AG09309 (cell line): Measurements from ENCODE around the gene CHCHD5.
A peak's percentile ranks its signal among the peaks of the same experiment; 100 is the strongest.

Experiments
- DNase-seq: peaks from one replicate; pipeline ENCODE4 v3.0.0-alpha.2; 2010; ENCODE audit warnings: low read depth
- H3K4me3 ChIP-seq: 2 replicates; pipeline ENCODE4 v1.5.1; 2011; ENCODE audit warnings: mild to moderate bottlenecking, low read depth, low read length, moderate library complexity; ENCODE audit not compliant: control insufficient read depth
- TF ChIP-seq, protein P1 (sequence below): IDR thresholded peaks from 2 replicates; pipeline ENCODE4 v1.5.1; 2011; ENCODE audit warnings: mild to moderate bottlenecking, low read depth, low read length, inconsistent platforms; ENCODE audit not compliant: insufficient read depth, control insufficient read depth; ENCODE audit errors: missing control alignments

CHCHD5 gene

DNA sequence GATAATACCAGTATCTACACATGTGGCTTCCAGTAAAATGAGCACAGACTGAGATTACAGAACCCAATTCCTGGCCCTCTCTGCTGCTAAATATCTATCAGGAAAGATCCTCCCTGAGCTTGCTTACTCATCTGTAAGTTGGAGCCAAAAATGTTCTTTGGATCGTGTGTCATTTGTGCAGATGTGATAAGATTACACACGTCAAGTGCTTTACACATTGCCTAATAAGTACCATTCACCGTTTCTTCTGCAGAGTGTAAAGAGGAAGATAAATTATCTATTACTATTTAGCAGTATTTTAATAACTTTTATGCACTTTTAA lies 38.1 kb downstream of the CHCHD5 start:
- TF ChIP-seq, protein P1, sequence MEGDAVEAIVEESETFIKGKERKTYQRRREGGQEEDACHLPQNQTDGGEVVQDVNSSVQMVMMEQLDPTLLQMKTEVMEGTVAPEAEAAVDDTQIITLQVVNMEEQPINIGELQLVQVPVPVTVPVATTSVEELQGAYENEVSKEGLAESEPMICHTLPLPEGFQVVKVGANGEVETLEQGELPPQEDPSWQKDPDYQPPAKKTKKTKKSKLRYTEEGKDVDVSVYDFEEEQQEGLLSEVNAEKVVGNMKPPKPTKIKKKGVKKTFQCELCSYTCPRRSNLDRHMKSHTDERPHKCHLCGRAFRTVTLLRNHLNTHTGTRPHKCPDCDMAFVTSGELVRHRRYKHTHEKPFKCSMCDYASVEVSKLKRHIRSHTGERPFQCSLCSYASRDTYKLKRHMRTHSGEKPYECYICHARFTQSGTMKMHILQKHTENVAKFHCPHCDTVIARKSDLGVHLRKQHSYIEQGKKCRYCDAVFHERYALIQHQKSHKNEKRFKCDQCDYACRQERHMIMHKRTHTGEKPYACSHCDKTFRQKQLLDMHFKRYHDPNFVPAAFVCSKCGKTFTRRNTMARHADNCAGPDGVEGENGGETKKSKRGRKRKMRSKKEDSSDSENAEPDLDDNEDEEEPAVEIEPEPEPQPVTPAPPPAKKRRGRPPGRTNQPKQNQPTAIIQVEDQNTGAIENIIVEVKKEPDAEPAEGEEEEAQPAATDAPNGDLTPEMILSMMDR: no peak
- peak; percentile 92 for DNase-seq
- no peak overlapping the region for H3K4me3 ChIP-seq

DNA sequence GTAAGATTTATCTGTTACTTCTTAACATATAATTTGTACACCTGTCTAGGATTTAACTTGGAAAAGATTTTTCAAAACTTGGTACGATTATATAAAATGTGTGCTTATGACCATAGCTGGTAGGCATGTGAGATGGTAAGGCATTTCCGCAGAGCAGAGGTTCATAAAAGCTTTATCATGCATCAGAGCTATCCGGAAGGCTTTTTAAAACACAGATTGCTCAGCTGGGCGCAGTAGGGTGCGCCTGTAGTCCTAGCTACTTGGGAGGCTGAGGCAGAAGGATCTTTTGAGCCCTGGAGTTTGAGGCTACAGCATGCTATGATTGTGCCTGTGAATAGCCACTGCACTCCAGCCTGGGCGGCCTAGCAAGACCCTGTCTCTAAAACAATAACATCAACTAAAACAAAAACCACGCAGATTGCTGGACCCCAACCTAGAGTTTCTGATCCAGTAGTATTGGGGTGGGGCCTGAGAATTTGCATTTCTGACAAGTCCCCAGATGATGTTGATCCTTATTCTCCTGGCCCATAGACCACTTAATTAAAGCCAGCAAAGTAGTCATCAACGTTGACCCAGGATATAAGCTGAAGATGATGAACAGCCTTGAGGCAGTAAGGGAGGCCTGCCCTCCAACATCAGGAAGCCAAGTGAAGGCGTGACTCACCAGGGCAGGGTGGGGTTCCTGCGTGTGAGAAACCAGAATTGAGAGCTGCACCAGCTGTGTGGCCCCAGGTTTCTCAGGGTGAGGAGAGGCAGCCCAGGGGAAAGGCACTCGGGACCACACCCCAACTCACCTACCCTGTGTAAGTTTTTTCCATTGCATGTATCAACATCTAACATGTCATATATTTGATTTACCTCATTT lies 39.7 kb downstream of the CHCHD5 start:
- no peak overlapping the region for H3K4me3 ChIP-seq
- peak; percentile 43 for DNase-seq
- TF ChIP-seq, protein P1: no peak

DNA sequence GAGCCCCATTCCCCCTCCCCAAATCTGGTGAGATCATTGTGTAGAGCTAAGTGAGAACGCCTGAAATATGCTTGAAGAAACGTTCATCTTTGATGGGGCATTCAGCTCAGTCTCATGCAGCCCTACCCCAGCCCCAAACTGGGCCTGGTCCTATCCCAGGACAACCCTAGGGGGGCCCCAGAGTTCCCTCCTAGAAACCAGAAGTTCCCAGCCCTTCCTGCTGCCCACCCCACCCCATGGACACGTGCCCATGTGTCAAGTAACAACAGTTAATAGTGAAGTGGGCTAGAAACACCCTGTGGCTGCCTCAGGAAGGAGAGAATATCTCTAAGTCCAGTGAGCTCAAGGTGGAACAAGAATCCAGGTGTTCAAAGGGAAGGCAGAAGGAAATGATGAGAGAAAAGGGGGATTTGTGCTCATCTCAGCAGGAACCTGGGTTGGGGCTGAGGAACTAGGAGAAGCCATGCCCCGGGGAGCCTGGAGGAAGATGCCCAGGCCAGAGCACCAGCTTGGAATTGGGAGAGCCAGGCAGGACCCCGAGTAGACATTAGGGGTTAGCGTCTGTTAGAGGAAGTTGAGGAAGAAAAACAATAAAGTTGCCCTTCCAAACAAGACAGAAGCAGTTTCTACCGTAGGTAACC lies 41.2 kb downstream of the CHCHD5 start:
- no peak overlapping the region for H3K4me3 ChIP-seq
- no peak for DNase-seq
- TF ChIP-seq, protein P1: no peak

DNA sequence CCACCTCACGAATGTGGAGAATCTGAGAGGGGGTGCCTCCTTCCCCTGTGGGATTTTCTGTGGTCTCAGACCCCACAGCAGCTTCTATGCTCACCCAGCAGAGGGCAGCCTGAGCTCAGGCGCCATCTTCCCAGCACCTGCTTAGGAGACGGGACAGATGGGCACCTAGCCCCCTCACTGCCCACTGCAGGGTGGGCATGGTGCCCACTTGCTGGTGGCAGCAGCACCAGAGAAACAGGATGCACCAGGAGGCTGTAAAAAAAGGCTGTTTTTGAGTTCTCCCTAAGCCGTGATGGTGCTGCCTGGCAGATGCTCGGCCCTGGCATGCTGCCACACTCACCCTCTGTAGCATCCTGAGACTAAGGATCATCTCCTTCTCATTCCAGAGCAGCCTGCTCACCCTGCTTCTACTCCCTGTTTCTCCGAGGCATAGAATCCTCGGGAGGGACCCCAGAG lies 42.2 kb downstream of the CHCHD5 start:
- DNase-seq: peak; percentile 34
- TF ChIP-seq, protein P1: peak; percentile 92
- peak overlapping the region; percentile 36 for H3K4me3 ChIP-seq

DNA sequence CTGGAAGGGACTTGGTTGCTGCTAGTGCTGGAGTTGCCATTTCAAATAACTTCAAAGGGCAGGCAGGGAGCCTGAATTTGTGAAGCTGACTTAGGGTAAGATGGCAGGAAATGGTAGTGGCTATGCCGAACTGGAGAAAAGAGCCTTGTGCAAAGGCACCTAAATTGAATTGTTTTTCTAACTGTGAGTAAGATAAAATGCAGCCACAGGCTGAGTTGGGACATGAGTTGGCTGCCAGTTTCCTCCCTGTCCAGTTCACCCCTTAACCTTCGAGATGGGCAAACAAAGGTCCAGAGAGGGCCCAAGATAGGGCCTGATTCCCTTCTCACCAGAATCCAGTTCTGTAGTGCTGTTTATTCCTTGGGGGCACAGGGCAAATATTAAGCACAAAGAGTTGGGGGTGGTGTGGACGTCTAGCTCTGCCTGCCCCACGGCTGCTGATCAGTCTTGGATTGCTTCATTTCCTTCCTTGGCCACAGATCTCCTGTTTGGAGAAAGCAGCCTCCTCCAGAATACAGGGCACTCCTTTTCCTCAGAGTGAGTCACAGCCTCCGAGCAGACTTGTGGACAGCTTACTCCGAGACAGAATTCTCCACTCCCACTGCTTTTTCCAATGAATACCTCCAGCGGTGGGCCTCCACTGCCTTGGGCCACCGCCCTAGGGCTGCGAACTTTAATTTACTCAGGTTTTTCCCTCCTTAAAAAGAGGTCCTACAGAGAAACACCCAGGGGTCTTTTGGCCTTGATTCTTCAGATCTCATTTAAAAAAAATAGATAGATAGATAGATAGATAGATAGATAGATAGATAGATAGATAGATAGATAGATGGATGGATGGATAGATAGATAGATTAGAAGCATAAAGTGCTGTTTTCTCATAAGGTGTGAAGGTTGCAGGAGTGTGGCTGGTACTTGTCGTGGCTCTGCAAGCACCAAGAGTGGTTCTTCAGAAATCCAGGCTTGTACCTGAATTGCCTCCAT lies 42.9 kb downstream of the CHCHD5 start:
- TF ChIP-seq, protein P1: no peak
- peak overlapping the region; percentile 36 for H3K4me3 ChIP-seq
- DNase-seq: peak; percentile 83

DNA sequence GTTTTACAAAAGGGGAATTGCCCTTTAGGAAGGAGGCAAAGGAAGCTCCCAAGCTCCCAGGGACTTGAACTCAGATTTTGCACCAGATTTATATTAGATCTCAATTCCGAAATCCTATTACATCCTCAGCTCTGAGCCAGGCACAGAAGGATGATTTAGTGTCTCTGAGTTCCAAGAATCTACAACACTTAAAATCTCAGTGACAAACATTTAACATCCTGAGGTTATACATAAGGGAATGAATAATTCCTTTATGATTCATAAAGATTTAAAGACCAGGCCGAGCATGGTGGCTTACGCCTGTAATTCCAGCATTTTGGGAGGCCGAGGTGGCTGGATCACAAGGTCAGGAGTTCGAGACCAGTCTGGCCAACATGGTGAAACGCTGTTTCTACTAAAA lies 44.8 kb downstream of the CHCHD5 start:
- TF ChIP-seq, protein P1: no peak
- no peak overlapping the region for H3K4me3 ChIP-seq
- DNase-seq: no peak
